HG03066 (cell line): ENCODE results near the gene VASH1.
"Not testable (repeated sequence)": the region's sequence is repeated elsewhere in the genome, so short reads cannot be mapped to it uniquely, and the experiment has no call there.

Source experiments
- ATAC-seq: cut with Tn5 transposase; IDR thresholded peaks from one replicate; pipeline ENCODE4 v1.9.1; 2021; ENCODE audit warnings: low read depth; ENCODE audit not compliant: unreplicated experiment

The VASH1 gene

GRCh38 chr14:76761136-76761959 is at the start of gene VASH1:
TSS of gene VASH1 (plus strand) at chr14:76761468. CDS start at chr14:76762822, 1,354 bp downstream.
- peak; percentile 72 for ATAC-seq

- ATAC-seq, result no peak
These were observed 48.1 kb upstream of the VASH1 start for GRCh38 chr14:76713121-76713520.

- no peak for ATAC-seq
These were observed 46.8 kb upstream of the VASH1 start for GRCh38 chr14:76714470-76714869.

GRCh38 chr14:76715101-76715500 is 46.2 kb upstream of the VASH1 start:
- no peak for ATAC-seq

GRCh38 chr14:76715511-76716081 is 45.7 kb upstream of the VASH1 start:
- ATAC-seq, result no peak

GRCh38 chr14:76716285-76716684 is 45.0 kb upstream of the VASH1 start:
- no peak for ATAC-seq

GRCh38 chr14:76717508-76718290 is 43.6 kb upstream of the VASH1 start:
- ATAC-seq, result no peak

GRCh38 chr14:76718306-76719040 is 42.8 kb upstream of the VASH1 start:
- no peak for ATAC-seq

- no peak for ATAC-seq
These were observed 41.6 kb upstream of the VASH1 start for GRCh38 chr14:76719666-76720065.

GRCh38 chr14:76720382-76720813 is 40.9 kb upstream of the VASH1 start:
- ATAC-seq, result peak; percentile 74

- ATAC-seq, result not testable (repeated sequence)
These were observed 39.8 kb upstream of the VASH1 start for GRCh38 chr14:76721506-76721905.

GRCh38 chr14:76724651-76725550 is 36.4 kb upstream of the VASH1 start:
- ATAC-seq, result no peak

- ATAC-seq, result no peak
These were observed 34.7 kb upstream of the VASH1 start for GRCh38 chr14:76726551-76726970.

GRCh38 chr14:76727384-76727783 is 33.9 kb upstream of the VASH1 start:
- ATAC-seq, result no peak

- no peak for ATAC-seq
These were observed 33.4 kb upstream of the VASH1 start for GRCh38 chr14:76727901-76728300.

GRCh38 chr14:76729258-76729657 is 32.0 kb upstream of the VASH1 start:
- ATAC-seq, result no peak

GRCh38 chr14:76729953-76730505 is 31.2 kb upstream of the VASH1 start:
- ATAC-seq, result no peak

GRCh38 chr14:76734501-76734900 is 26.8 kb upstream of the VASH1 start:
- ATAC-seq, result not testable (repeated sequence)

GRCh38 chr14:76736514-76736913 is 24.8 kb upstream of the VASH1 start:
- no peak for ATAC-seq
